Measurements from ENCODE around the gene PCP2.

PCP2 gene

GRCh38 chr19:7633698-7634097 is at the start of gene PCP2:
Gene PCP2 (minus strand): TSS chr19:7633719. CDS start chr19:7633457, 262 bp downstream.
- DNase-seq (ENCODE audit: low read depth in 2 of 2, low spot score in 1 of 2): no peak

DNA sequence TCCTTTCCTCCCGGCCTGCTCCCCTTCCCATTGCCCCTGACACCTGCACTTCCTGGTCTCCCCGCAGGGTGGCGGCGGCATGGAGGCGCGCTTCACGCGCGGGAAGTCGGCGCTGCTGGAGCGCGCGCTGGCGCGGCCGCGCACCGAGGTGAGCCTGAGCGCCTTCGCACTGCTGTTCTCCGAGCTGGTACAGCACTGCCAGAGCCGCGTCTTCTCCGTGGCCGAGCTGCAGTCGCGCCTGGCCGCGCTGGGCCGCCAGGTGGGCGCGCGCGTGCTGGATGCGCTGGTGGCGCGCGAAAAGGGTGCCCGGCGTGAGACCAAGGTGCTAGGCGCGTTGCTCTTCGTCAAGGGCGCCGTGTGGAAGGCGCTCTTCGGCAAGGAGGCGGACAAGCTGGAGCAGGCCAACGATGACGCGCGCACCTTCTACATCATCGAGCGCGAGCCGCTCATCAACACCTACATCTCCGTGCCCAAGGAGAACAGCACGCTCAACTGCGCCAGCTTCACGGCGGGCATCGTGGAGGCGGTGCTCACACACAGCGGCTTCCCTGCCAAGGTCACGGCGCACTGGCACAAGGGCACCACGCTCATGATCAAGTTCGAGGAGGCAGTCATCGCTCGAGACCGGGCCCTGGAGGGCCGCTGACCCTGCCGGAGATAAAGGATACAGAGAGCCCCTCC is 48.8 kb upstream of the PCP2 start:
- DNase-seq (ENCODE audit: low read depth in 2 of 2, low spot score in 1 of 2): no peak

DNA sequence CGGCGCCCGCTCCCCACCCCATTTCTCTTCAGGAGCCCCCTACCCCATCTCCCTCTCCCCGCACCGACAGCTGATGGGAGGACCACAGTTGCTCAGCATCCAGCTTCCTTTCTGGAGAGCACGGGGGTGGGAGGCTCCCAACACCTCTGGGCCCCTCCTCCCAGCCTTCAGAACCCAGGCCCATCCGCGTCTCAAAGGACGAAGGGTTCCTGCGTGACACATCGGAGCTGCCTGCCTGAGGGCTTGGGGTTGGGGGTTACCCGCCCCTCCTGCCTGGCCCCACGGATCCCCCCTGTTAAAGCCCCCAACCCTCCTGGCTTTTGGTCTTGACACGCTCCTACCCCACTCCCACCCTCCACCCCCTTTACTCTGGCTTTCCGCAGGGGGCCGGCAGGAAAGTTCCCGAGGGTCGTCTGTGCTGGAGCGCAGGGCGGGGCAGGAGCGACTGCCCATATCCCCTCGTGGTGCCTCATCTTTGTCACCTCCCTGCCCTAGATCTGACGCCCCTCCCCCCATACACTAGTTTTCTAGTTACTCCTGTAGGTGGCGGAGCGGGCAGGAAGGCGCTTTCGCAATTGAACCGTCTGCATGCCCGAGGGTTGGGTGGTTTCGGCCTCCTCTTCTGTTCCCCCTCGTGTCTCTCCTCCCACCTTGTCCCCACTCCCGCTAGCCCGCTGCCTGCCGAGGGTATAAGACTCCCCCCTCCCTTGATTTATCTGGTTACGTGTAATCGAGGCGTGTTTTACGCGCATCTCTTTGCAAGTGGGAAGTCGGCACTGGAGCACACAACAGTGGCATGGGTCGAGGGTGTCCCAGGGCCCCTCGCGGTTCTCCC is 48.0 kb upstream of the PCP2 start:
- peak; percentile 66 to 71 for DNase-seq (ENCODE audit: low read depth in 2 of 2, low spot score in 1 of 2)

DNA sequence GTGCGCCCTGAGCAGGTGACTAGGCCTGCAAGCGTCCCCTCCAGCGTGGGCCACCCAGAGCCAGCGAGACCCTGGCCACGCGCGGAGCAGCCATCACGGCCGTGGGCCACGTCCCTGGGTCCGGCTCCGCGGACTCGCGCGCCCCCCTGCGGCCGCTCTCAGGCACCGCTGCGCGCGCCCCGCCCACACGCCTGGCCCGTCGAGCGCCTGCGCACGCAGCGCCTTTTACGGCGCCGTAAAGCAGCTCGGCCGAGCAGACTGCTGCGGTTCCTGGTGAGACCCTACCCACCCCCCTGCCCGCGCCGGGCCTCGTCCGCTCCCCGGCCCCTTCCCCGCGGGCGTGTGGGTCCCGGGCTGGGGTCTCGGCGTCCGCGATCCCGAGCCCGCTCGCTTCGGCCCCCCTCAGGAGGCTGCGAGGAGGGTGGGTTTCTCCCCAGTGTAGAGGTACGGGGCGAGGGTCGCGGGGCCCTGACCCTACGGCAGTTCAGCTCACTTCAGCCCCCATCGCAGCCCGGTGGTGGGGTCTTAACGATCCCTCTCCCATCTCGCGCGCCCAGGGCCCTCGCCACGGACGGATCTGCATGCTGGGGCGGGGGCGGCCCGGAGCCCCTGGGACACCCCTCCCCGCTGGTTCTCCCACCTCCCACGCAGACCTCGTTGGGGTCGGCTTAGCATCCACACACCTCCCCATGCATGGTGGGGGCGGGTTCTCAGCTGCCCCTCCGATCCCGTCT is 47.3 kb upstream of the PCP2 start, which contains the start of gene TRAPPC5:
Gene TRAPPC5 (plus strand): TSS at position 228 of the 734 bp plus-strand sequence. CDS start 1,421 bp downstream, outside the sequence.
- DNase-seq (ENCODE audit: low read depth in 2 of 2, low spot score in 1 of 2): peak; percentile 64 to 74

- no peak for DNase-seq (ENCODE audit: low read depth in 2 of 2, low spot score in 1 of 2)
These were observed 46.5 kb upstream of the PCP2 start for GRCh38 chr19:7679771-7680605.

- DNase-seq (ENCODE audit: low read depth in 2 of 2, low spot score in 1 of 2): peak in 1 of 2 donors; percentile 47
These were observed 45.6 kb upstream of the PCP2 start for GRCh38 chr19:7678971-7679751.

GRCh38 chr19:7677669-7678311 is 44.3 kb upstream of the PCP2 start:
- no peak for DNase-seq (ENCODE audit: low read depth in 2 of 2, low spot score in 1 of 2)

GRCh38 chr19:7676854-7677253 is 43.3 kb upstream of the PCP2 start, which contains the start of gene MCEMP1:
Gene MCEMP1 (plus strand): TSS chr19:7677090. CDS start chr19:7677121, 31 bp downstream.
- no peak for DNase-seq (ENCODE audit: low read depth in 2 of 2, low spot score in 1 of 2)

DNA sequence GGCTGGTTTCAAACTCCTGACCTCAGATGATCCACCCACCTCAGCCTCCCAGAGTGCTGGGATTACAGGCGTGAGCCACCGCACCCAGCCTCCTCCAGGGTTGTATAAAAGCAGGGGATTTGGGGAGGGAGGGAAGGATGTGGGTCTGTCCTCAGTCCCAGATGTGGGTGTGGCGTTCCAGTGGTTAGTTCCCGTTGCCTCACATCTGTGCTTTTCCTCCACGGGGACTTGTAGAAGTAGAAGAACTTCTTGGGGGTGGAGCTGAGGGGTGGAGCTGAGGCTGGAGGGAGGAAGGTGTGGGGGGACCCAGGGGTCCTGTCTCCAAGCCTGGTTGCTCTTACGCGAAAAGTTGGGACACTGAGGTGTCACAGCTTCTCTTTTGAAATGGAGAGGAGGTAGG is 42.9 kb upstream of the PCP2 start:
- DNase-seq (ENCODE audit: low read depth in 2 of 2, low spot score in 1 of 2): no peak

DNA sequence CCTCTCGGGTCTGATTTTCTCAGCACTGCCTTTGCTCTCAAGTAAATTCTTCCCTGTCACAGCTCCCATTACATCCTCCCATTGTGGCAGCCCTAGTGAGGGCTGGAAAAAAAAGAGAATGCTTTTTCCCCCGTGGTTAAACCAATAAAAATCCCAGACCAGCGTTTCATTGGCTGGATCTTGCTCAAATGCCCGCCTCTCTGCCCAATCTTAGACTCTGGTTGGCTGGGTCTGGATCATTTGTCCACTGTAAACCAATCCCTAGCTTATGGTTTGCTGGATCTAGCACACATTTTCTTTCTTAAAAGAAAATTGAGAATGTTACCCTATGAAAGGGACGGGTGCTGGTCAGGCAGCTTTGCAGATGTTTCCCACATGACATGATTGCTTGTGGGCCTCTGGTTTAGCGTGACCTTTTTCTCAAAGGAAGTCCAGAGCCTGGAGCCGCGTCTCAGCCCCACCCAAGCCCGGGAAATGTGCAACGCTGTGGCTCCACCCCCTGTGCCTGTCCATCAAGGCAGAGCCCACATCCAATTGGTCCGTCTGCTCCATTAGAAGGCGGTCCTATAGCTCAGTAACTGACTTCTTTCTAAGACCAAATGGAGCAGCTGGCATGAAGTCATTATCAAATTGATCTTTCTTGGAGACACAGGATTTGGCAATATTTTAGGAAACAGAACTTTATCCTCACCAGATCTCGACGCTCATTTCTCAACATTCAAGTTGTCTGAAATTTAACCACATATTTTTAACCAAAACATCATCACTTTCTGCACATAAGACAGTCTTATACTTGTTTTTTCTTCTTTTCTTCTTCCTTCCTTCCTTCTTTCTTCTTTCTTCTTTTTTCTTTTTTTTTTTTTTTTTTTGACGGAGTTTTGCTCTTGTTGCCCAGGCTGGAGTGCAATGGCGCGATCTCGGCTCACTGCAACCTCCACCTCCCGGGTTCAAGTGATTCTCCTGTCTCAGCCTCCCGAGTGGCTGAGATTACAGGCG is 40.8 kb upstream of the PCP2 start:
- no peak for DNase-seq (ENCODE audit: low read depth in 2 of 2, low spot score in 1 of 2)

DNA sequence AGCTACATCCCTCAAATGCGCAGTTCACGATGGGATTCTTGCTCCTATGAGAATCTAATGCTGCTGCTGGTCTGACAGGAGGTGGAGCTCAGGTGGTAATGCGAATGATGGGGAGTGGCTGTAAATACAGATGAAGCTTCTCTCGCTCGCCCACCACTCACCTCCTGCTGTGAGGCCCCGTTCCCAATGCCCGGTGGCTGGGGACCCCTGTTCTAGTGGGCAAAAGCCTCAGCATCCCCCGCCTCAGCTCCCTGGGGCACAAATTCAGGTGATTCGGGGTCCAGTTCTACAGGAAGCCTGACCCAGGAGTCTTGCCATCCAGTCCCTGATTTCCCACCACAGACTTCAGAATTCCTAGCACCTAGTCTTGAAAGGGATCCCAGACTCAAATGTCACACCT is 39.0 kb upstream of the PCP2 start:
- DNase-seq (ENCODE audit: low read depth in 2 of 2, low spot score in 1 of 2): no peak

- no peak for DNase-seq (ENCODE audit: low read depth in 2 of 2, low spot score in 1 of 2)
These were observed 37.3 kb upstream of the PCP2 start for GRCh38 chr19:7670790-7671189.

- no peak for DNase-seq (ENCODE audit: low read depth in 2 of 2, low spot score in 1 of 2)
These were observed 36.7 kb upstream of the PCP2 start for GRCh38 chr19:7670150-7670783.

- no peak for DNase-seq (ENCODE audit: low read depth in 2 of 2, low spot score in 1 of 2)
These were observed 36.1 kb upstream of the PCP2 start for GRCh38 chr19:7669641-7670040.

DNA sequence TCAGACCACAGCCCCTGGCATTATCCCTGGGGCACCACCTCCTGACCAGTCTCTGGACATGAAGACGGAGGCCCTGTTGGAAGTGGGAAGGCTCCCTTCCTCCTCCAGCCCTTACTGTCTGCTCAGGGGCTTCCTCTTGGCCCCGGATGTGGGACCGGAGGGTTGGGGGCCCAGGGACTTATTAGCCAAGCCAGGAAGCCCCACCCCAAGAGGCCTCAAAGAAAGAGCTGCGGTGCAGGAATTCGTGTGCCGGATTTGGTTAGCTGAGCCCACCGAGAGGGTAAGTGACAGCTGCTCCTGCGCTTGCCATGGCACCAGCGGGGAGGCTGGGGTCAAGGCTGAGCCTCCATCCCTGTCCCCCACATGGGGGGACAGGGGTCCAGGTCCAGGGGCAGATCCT is 35.3 kb upstream of the PCP2 start, which contains the start of gene RETN:
Gene RETN (plus strand): TSS at position 208 of the 400 bp plus-strand sequence. CDS start 278 bp downstream, outside the sequence.
- no peak for DNase-seq (ENCODE audit: low read depth in 2 of 2, low spot score in 1 of 2)

GRCh38 chr19:7665076-7665475 is 31.6 kb upstream of the PCP2 start:
- DNase-seq (ENCODE audit: low read depth in 2 of 2, low spot score in 1 of 2): no peak

GRCh38 chr19:7663706-7664105 is 30.2 kb upstream of the PCP2 start:
- DNase-seq (ENCODE audit: low read depth in 2 of 2, low spot score in 1 of 2): no peak

DNA sequence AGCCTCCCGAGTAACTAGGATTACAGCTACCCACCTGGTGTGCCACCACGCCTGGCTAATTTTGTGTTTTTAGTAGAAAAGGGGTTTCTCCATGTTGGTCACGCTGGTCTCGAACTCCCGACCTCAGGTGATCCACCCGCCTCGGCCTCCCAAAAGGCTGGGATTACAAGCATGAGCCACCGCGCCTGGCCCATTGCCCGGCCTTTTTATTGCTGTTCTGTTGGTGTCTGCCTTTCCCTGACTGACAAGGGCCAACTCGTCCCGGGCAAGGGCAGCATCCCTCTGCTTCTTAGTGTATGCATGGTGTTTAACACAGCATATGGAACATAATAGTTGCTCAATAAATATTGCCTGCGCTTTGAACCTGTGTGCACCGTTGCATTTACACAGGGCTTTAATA is 29.1 kb upstream of the PCP2 start:
- DNase-seq (ENCODE audit: low read depth in 2 of 2, low spot score in 1 of 2): no peak

Measured in stimulated activated CD8-positive, alpha-beta memory T cell treated with anti-CD3 and anti-CD28 coated beads, Interleukin-4, amount 100 ng/mL, for 4 hours (primary cell).